GM12878 (cell line): Measurements from ENCODE around the gene TSSK3. TPM values are rescaled to one million over a fixed set of nuclear protein-coding genes. Genes with fewer than 3 reads are reported as not detected.
A peak's percentile ranks its signal among the peaks of the same experiment; 100 is the strongest.

Experiments
- ASH2L ChIP-seq: fragments of 300-600, 200-600 bp; sonication (generic); IDR thresholded peaks from 2 replicates; pipeline ENCODE4 v1.6.1; 2017; ENCODE audit warnings: low read depth, mild to moderate bottlenecking, borderline replicate concordance
- CHD4 ChIP-seq: fragments of 200-600 bp; sonication (generic); IDR thresholded peaks from 2 replicates; pipeline ENCODE4 v1.6.1; 2016; ENCODE audit warnings: mild to moderate bottlenecking
- MAX ChIP-seq: IDR thresholded peaks from 2 replicates; pipeline ENCODE4 v1.6.1; 2012; ENCODE audit warnings: low read depth, low read length, improper control_type of control experiment
- MLLT1 ChIP-seq: fragments of 450-650 bp; IDR thresholded peaks from 2 replicates; pipeline ENCODE4 v1.6.1; 2016; ENCODE audit warnings: mild to moderate bottlenecking
- ZNF687 ChIP-seq: fragments of 450-650 bp; IDR thresholded peaks from 2 replicates; pipeline ENCODE4 v1.6.1; 2017; ENCODE audit warnings: mild to moderate bottlenecking, moderate library complexity
- polyA plus RNA-seq, 11 experiments: library from polyadenylated mRNA; depleted of rRNA in 4 of 11; unstranded in 6 of 11; stranded (reverse) in 5 of 11; fragments of >200 nt; fragmentation: Nextera tagmentation in 4 of 11; fragmentation: Illumina TruSeq in 1 of 11; extraction: Ambion mirVana in 4 of 11; extraction: Trizol in 1 of 11; gene quantifications; 1 replicate in 1 of 11; 2 replicates in 10 of 11; pipeline versions ENCODE4 v1.2.1 to v1.2.3, GENCODE V29; 2011 to 2016; ENCODE audit warnings: inconsistent platforms in 2 of 11, missing spikeins in 2 of 11, low read depth in 1 of 11
- total RNA-seq, 4 experiments: library from RNA; depleted of rRNA in 3 of 4; stranded (reverse); fragments of >200 nt in 3 of 4; fragmentation: Illumina TruSeq in 1 of 4; extraction: Trizol in 1 of 4; gene quantifications; 2 replicates each; pipeline versions ENCODE4 v1.2.1 to v1.2.3, GENCODE V29; 2013 to 2021

Gene TSSK3
- total and polyA plus RNA-seq, 10 of the 15 experiments (the other 5 are each of a cell fraction or from before 2014, with no cell fraction given): 0.42 to 0.82 (median 0.60) TPM

GRCh38 chr1:32350785-32351398 lies 11.4 kb upstream of the TSSK3 start (continued):
- TF ChIP-seq CHD4 (no peak), ZNF687 (peak; percentile 75), ASH2L (no peak), MLLT1 (0 out of 2 replicates have a peak, but pooled peaks have one; percentile 42), MAX (peak; percentile 87)
